GM23338 (cell line): ENCODE data around the gene CDNF. TPM values are rescaled to one million over a fixed set of nuclear protein-coding genes. Genes with fewer than 3 reads are reported as not detected.
A peak's percentile ranks its signal among the peaks of the same experiment; 100 is the strongest.

Experiments used
- ATAC-seq: fragments of 200-7000 bp; cut with Tn5 transposase; 3 replicates; pipeline ENCODE4 v1.9.1; 2020
- DNase-seq: peaks from one replicate; pipeline ENCODE4 v3.0.0-alpha.2; 2015; ENCODE audit warnings: low spot score
- H2AFZ ChIP-seq: fragments of 200-600 bp; sonication (generic); 2 replicates; pipeline ENCODE4 v1.8.0; 2016; ENCODE audit warnings: antibody characterized with exemption, mild to moderate bottlenecking, moderate library complexity
- H3F3A ChIP-seq: fragments of 200-600 bp; sonication (generic); replicated peaks from 2 replicates; pipeline ENCODE4 v1.8.0; 2017; ENCODE audit warnings: antibody characterized with exemption, mixed run types, low read depth
- H3K27ac ChIP-seq: fragments of 200-600 bp; sonication (generic); 2 replicates; pipeline ENCODE4 v1.6.1; 2016; ENCODE audit warnings: low read depth
- H3K27me3 ChIP-seq: fragments of 200-600 bp; sonication (generic); 2 replicates; pipeline ENCODE4 v1.8.0; 2016; ENCODE audit warnings: mild to moderate bottlenecking, mixed run types, moderate library complexity; ENCODE audit not compliant: insufficient read depth
- H3K36me3 ChIP-seq: fragments of 200-600 bp; sonication (generic); 2 replicates; pipeline ENCODE4 v1.8.0; 2016; ENCODE audit warnings: mild to moderate bottlenecking; ENCODE audit not compliant: insufficient read depth
- H3K4me1 ChIP-seq: fragments of 200-600 bp; sonication (generic); 2 replicates; pipeline ENCODE4 v1.8.0; 2016; ENCODE audit warnings: mild to moderate bottlenecking, moderate library complexity; ENCODE audit not compliant: insufficient read depth
- H3K4me2 ChIP-seq: fragments of 200-600 bp; sonication (generic); 2 replicates; pipeline ENCODE4 v1.7.1; 2017; ENCODE audit warnings: mixed run types
- H3K4me3 ChIP-seq: fragments of 200-600 bp; sonication (generic); 2 replicates; pipeline ENCODE4 v1.6.1; 2016; ENCODE audit warnings: mixed run types
- H3K79me2 ChIP-seq: fragments of 200-600 bp; sonication (generic); replicated peaks from 2 replicates; pipeline ENCODE4 v1.8.0; 2017; ENCODE audit warnings: mild to moderate bottlenecking; ENCODE audit not compliant: insufficient read depth
- H3K9me2 ChIP-seq: fragments of 200-600 bp; sonication (generic); 2 replicates; pipeline ENCODE4 v1.8.0; 2017; ENCODE audit not compliant: insufficient read depth
- H4K20me1 ChIP-seq: fragments of 200-600 bp; sonication (generic); replicated peaks from 2 replicates; pipeline ENCODE4 v1.8.0; 2017; ENCODE audit warnings: mild to moderate bottlenecking; ENCODE audit not compliant: insufficient read depth
- H3K27ac Mint-ChIP-seq: 2 replicates; pipeline ENCODE4 v1.8.0; 2020; ENCODE audit warnings: inconsistent platforms, mild to moderate bottlenecking, moderate library complexity, mixed read lengths
- H3K27me3 Mint-ChIP-seq: 3 replicates; pipeline ENCODE4 v1.8.0; 2022; ENCODE audit warnings: low read depth, mild to moderate bottlenecking, moderate library complexity, mixed read lengths, inconsistent platforms; ENCODE audit not compliant: insufficient read depth, poor library complexity
- H3K36me3 Mint-ChIP-seq: 3 replicates; pipeline ENCODE4 v1.8.0; 2021; ENCODE audit warnings: low read depth, mild to moderate bottlenecking, inconsistent platforms, moderate library complexity, mixed read lengths
- H3K4me1 Mint-ChIP-seq: 3 replicates; pipeline ENCODE4 v1.8.0; 2020; ENCODE audit warnings: mild to moderate bottlenecking, inconsistent platforms, mixed read lengths
- H3K4me3 Mint-ChIP-seq: 3 replicates; pipeline ENCODE4 v1.8.0; 2021; ENCODE audit warnings: moderate library complexity, mild to moderate bottlenecking, inconsistent platforms, mixed read lengths
- H3K9me3 Mint-ChIP-seq: 3 replicates; pipeline ENCODE4 v1.8.0; 2020; ENCODE audit warnings: moderate library complexity, mild to moderate bottlenecking, inconsistent platforms, mixed read lengths
- CREB1 ChIP-seq: fragments of 250-450 bp; sonication (Bioruptor Pico); IDR thresholded peaks from 2 replicates; pipeline ENCODE4 v1.5.0; 2020; ENCODE audit warnings: low read depth, mild to moderate bottlenecking, moderate library complexity
- CTCF ChIP-seq, 2 experiments: fragments of 200-600 bp in 1 of 2; sonication (generic) in 1 of 2; conservative IDR thresholded peaks; 2 replicates each; pipeline versions ENCODE4 v1.5.1 to v1.6.1; 2016 to 2017; ENCODE audit warnings: antibody characterized with exemption in 2 of 2, low read depth in 2 of 2, mild to moderate bottlenecking in 2 of 2, moderate library complexity in 1 of 2
- ETS1 ChIP-seq: IDR thresholded peaks from 2 replicates; pipeline ENCODE4 v1.6.1; 2016; ENCODE audit warnings: antibody characterized with exemption
- EZH2 ChIP-seq: fragments of 200-600 bp; sonication (generic); IDR thresholded peaks from one replicate; pipeline ENCODE4 v1.8.0; 2017; ENCODE audit warnings: antibody characterized with exemption, mild to moderate bottlenecking, low read depth; ENCODE audit not compliant: unreplicated experiment
- EZH2phosphoT487 ChIP-seq: fragments of 200-600 bp; sonication (generic); IDR thresholded peaks from one replicate; pipeline ENCODE4 v1.8.1; 2018; ENCODE audit warnings: antibody characterized with exemption; ENCODE audit not compliant: unreplicated experiment
- JUNB ChIP-seq: IDR thresholded peaks from one replicate; pipeline ENCODE4 v1.6.1; 2016; ENCODE audit warnings: antibody characterized with exemption; ENCODE audit not compliant: unreplicated experiment
- NANOG ChIP-seq: IDR thresholded peaks from 2 replicates; pipeline ENCODE4 v1.6.1; 2016; ENCODE audit warnings: antibody characterized with exemption, borderline replicate concordance
- POLR2AphosphoS5 ChIP-seq: IDR thresholded peaks from 2 replicates; pipeline ENCODE4 v1.6.1; 2016; ENCODE audit warnings: antibody characterized with exemption, low read depth
- STAT1 ChIP-seq: IDR thresholded peaks from one replicate; pipeline ENCODE4 v1.6.1; 2016; ENCODE audit warnings: antibody characterized with exemption; ENCODE audit not compliant: unreplicated experiment
- ZNF114 ChIP-seq: fragments of 250-450 bp; sonication (Bioruptor Pico); IDR thresholded peaks from 2 replicates; pipeline ENCODE4 v1.5.0; 2020; ENCODE audit warnings: mild to moderate bottlenecking, moderate library complexity
- ZNF331 ChIP-seq: fragments of 250-450 bp; sonication (Bioruptor Pico); IDR thresholded peaks from 2 replicates; pipeline ENCODE4 v1.5.0; 2020; ENCODE audit warnings: low read depth, mild to moderate bottlenecking, moderate library complexity
- ZNF462 ChIP-seq: fragments of 250-450 bp; sonication (Bioruptor Pico); IDR thresholded peaks from 2 replicates; pipeline ENCODE4 v1.5.0; 2020; ENCODE audit warnings: mild to moderate bottlenecking, moderate library complexity
- polyA plus RNA-seq: library from polyadenylated mRNA; unstranded; fragments of >200 nt; fragmentation: Nextera tagmentation; extraction: Ambion mirVana; gene quantifications from 2 replicates; pipeline ENCODE4 v1.2.1, GENCODE V29; 2016
- total RNA-seq: library from RNA; depleted of rRNA; stranded (reverse); fragments of >200 nt; shearing (Covaris generic); gene quantifications from 2 replicates; pipeline ENCODE4 v1.2.3, GENCODE V29; 2014
- TF ChIP-seq, protein P1 (sequence below): IDR thresholded peaks from one replicate; pipeline ENCODE4 v1.6.1; 2018; ENCODE audit warnings: antibody characterized with exemption; ENCODE audit not compliant: unreplicated experiment

The CDNF gene
- total and polyA plus RNA-seq, 2 experiments from 2014 or later: 0.26 to 1.1 TPM

DNA sequence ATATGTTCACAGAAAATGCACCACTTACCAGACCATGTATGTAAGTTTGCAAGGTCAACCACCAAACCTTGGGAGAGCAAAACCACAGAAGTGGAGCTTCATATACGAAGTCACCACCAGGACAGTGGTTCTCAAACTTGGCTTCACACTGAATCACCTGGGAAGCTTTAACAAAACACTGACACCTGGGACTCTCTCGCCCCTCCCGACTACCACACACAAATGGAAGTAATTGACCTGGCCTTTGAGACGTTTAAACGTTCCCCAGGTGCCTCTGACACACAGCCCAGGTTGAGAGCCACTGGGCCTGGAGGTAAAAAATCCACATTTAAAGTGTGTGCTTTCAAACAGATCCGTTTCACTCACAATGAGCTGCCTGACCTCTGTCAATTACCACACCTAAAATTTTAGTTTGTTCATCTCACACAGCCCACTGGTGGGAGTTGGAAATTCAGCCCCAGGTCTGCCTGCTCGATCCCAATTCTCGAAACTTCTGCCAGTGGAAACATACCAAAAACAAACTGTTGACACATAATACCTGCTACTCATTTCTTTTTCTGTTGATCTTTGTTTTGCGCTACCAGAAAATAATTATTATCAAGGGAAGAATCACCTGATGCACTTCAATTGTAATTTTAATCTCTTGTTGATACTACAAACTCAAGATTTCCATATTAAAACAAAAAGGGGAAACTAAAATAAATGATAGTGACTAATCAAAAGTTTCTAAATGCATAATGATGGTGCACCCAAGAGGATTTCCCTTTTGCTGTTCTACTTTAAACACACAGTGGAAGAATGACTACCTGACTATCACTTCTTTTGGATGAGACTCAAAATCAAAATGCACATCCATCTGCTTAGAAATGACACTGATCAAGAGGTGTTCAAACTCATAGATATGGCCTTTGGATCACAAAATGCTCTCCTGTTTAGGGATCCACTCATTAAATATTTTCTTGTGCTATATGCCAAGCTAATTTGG lies 26.6 kb downstream of the CDNF start:
- no peak overlapping the region; the same call in 1 of the 2 replicates for H2AFZ ChIP-seq
- no peak overlapping the region for H3K27ac ChIP-seq
- TF ChIP-seq EZH2phosphoT487 (no peak), ZNF331 (CRISPR knock-in tag) (no peak), CTCF (conservative IDR thresholded peaks at IDR 0.05; ENCODE audit: low read depth in 2 of 2) (no peak), JUNB (no peak), POLR2AphosphoS5 (no peak), EZH2 (no peak), ZNF462 (CRISPR knock-in tag) (no peak), ETS1 (no peak), CREB1 (CRISPR knock-in tag) (no peak), ZNF114 (CRISPR knock-in tag) (no peak), NANOG (no peak), STAT1 (no peak)
- TF ChIP-seq, protein P1, sequence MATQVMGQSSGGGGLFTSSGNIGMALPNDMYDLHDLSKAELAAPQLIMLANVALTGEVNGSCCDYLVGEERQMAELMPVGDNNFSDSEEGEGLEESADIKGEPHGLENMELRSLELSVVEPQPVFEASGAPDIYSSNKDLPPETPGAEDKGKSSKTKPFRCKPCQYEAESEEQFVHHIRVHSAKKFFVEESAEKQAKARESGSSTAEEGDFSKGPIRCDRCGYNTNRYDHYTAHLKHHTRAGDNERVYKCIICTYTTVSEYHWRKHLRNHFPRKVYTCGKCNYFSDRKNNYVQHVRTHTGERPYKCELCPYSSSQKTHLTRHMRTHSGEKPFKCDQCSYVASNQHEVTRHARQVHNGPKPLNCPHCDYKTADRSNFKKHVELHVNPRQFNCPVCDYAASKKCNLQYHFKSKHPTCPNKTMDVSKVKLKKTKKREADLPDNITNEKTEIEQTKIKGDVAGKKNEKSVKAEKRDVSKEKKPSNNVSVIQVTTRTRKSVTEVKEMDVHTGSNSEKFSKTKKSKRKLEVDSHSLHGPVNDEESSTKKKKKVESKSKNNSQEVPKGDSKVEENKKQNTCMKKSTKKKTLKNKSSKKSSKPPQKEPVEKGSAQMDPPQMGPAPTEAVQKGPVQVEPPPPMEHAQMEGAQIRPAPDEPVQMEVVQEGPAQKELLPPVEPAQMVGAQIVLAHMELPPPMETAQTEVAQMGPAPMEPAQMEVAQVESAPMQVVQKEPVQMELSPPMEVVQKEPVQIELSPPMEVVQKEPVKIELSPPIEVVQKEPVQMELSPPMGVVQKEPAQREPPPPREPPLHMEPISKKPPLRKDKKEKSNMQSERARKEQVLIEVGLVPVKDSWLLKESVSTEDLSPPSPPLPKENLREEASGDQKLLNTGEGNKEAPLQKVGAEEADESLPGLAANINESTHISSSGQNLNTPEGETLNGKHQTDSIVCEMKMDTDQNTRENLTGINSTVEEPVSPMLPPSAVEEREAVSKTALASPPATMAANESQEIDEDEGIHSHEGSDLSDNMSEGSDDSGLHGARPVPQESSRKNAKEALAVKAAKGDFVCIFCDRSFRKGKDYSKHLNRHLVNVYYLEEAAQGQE: no peak
- Mint-ChIP-seq H3K27ac (no peak overlapping the region; the same call in none of the 2 replicates), H3K27me3 (no peaks in the 10 kb centered on the region), H3K9me3 (no peaks in the 10 kb centered on the region; the same call in 2 of the 3 replicates), H3K36me3 (no peaks in the 10 kb centered on the region), H3K4me3 (no peak overlapping the region), H3K4me1 (peaks cover 5% of the 10 kb centered on the region; the same call in 2 of the 3 replicates)
- H3K27me3 ChIP-seq: no peaks in the 10 kb centered on the region
- DNase-seq (peak; percentile 25), ATAC-seq (peak; percentile 50; the same call in 2 of the 3 replicates)
- H4K20me1 ChIP-seq: no peaks in the 10 kb centered on the region
- no peak overlapping the region for H3K4me3 ChIP-seq
- H3K9me2 ChIP-seq: no peaks in the 10 kb centered on the region
- no peaks in the 10 kb centered on the region for H3K4me1 ChIP-seq
- H3K79me2 ChIP-seq: no peaks in the 10 kb centered on the region
- H3K4me2 ChIP-seq: no peak overlapping the region
- H3F3A ChIP-seq: no peaks in the 10 kb centered on the region
- H3K36me3 ChIP-seq: no peaks in the 10 kb centered on the region
